SK-MEL-5 (cell line): ENCODE measurements around the gene P3H3. TPM values are rescaled to one million over a fixed set of nuclear protein-coding genes. Genes with fewer than 3 reads are reported as not detected.

Source experiments
- DNase-seq: peaks from one replicate; pipeline ENCODE4 v3.0.0-alpha.2; 2016; ENCODE audit warnings: low read depth, low spot score
- in situ Hi-C: cut with HindIII; loops from 2 replicates; pipeline ENCODE4 v1.10.0; 2016; ENCODE audit warnings: low sequenced_read_pairs, high pct_unique_total_duplicates, low pct_unique_long_range_greater_than_20kb
- total RNA-seq: library from RNA; depleted of rRNA; stranded (reverse); fragments of >200 nt; shearing (Covaris generic); gene quantifications from 2 replicates; pipeline ENCODE4 v1.2.3, GENCODE V29; 2014

P3H3 gene
- total RNA-seq, 1 experiment from 2014 or later: 10.3 TPM

- no peak for DNase-seq
- in situ Hi-C loops: no loop called here
Measured at GRCh38 chr12:6792522-6793201, 35.5 kb upstream of the P3H3 start.

DNA sequence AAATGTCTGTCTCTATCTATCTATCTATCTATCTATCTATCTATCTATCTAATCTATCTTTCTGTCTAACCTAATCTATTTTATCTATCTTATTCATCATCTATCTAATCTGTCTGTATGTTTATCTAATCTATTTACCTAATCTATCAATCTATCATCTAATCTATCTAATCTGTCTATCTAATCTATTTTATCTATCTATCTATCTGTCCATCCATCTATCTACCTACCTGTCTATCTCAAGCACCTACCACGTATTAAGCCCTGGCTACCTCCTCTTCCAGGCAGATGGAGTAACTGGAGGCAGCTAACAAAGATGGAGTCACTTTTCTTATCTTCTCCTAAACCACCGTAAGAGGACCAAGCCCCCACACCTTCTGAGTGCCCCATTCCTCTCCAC is 33.1 kb upstream of the P3H3 start:
- DNase-seq: no peak
- in situ Hi-C loops: no loop called here

DNA sequence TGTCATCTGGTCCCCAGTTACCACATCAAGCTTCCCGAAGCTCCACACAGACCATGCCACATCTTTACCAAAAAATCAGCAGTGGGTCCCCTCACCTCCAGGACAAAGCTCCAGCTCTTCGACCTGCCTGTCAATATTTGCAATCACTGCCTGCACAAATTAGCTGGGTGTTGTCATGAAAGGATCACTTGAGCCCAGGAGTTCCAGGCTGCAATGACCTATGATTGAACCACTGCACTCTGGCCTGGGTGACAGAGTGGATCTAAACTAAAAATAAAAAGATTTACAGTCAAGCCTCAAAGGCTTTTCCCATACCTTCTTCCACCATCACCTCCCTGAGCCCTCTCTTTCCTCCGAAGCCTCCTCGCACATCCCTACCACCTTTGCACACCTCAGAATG is 31.6 kb upstream of the P3H3 start:
- DNase-seq: no peak
- in situ Hi-C loops: no loop called here

GRCh38 chr12:6799147-6799546 is 29.1 kb upstream of the P3H3 start:
- no peak for DNase-seq
- in situ Hi-C loops: no loop called here

GRCh38 chr12:6807170-6807569 is 21.0 kb upstream of the P3H3 start:
- DNase-seq: no peak

DNA sequence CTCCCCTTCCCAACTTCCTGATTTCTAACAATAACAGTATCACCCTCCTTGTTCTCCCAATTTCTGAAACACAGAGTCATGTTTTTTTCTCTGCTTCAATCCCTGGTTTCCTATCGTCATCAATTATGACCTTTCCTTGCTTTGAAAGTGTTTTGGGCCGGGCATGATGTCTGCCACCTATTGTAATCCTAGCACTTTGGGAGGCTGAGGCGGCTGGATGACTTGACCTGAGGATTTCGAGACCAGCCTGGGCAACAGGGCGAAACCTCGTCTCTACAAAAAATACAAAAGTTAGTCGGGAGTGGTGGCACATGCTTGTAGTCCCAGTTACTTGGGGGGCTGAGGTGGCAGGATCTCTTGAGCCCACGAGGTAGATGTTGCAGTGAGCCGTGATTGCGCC is 19.2 kb upstream of the P3H3 start:
- no peak for DNase-seq
- in situ Hi-C loops: no loop called here

More at GRCh38 chr12:6807170-6807569, 21.0 kb upstream of the P3H3 start:
- in situ Hi-C loops: no loop called here

DNA sequence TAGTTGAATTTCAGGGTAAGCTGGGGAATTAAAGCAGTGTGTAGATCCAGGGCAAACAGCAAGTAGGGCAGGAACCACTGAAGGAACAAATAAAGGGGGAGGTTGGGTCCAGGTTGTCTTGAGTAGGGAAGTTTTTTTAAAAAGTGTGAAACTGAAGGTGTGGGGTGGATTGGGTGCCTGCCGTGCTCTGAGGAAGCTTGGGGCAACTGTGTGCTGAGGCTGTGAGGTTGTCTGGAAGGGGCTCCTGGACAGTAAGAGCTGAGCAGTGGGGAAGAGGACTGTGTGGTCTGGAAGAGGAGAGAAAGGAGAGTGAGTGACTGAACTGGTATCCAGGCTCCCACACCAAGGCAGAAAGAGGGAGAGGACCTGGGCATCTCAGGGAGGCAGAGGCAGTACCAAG is 17.4 kb upstream of the P3H3 start:
- DNase-seq: no peak
- in situ Hi-C loops: no loop called here

GRCh38 chr12:6813363-6813762 is 14.8 kb upstream of the P3H3 start:
- no peak for DNase-seq
- in situ Hi-C loops: no loop called here

DNA sequence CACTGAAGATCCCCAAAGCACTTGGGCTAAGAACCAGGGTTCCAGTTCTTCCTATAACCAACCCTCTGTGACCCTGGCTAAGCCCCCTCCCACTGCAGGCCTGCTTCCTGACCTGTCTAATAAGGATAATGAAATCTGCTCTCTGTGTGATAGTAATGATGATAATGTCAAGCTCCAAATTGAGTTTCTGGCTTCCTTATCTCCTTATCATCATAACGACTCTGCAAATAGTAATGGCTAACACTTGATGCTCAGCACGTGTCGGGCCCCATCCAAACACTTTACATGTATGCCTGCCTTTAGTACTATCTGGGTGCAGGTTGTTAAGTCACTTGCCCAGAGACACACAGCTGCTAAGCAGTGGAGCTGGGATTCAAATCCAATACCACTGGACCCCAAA is 11.6 kb upstream of the P3H3 start:
- in situ Hi-C loops: no loop called here
- no peak for DNase-seq

DNA sequence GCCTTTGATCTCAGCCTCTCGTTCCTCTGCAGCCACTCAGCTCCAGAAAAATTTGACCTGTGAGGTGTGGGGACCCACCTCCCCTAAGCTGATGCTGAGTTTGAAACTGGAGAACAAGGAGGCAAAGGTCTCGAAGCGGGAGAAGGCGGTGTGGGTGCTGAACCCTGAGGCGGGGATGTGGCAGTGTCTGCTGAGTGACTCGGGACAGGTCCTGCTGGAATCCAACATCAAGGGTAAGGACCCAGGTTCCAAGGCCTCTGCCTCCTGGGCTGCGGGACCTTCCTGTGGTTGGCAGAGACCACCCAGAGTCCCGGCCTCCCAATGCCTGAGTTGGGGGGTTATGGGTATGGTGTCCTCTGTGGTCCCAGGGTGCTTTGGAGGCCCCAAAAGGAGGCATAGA is 11.1 kb upstream of the P3H3 start:
- no peak for DNase-seq
- in situ Hi-C loops: no loop called here

- in situ Hi-C loops: no loop called here
- no peak for DNase-seq
Measured at GRCh38 chr12:6817662-6818157, 10.5 kb upstream of the P3H3 start.

- DNase-seq: no peak
- in situ Hi-C loops: no loop called here
Measured at GRCh38 chr12:6818222-6818621, 10.0 kb upstream of the P3H3 start.

- in situ Hi-C loops: no loop called here
- no peak for DNase-seq
Measured at GRCh38 chr12:6818645-6819044, 9.6 kb upstream of the P3H3 start.

GRCh38 chr12:6819106-6820030 is 8.8 kb upstream of the P3H3 start:
- in situ Hi-C loops: no loop called here
- DNase-seq: no peak

DNA sequence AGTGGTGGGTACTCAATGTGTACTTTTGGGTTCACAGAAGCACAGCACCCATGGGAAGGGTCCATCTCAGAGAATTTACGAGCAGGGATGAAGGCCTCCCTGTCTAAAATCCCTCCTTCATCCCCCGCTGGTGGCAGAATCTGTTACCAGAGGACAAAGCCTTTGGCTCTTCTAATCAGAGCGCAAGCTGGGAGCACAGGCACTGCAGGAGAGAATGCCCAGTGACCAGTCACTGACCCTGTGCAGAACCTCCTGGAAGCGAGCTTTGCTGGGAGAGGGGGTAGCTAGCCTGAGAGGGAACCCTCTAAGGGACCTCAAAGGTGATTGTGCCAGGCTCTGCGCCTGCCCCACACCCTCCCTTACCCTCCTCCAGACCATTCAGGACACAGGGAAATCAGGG is 8.0 kb upstream of the P3H3 start:
- in situ Hi-C loops: no loop called here
- DNase-seq: no peak

- in situ Hi-C loops: no loop called here
- DNase-seq: no peak
Measured at GRCh38 chr12:6821591-6822425, 6.4 kb upstream of the P3H3 start, which contains the start of gene GPR162. TSS of gene GPR162 (plus strand) at chr12:6821821. CDS start at chr12:6823899, 2,078 bp downstream.

- in situ Hi-C loops: no loop called here
- no peak for DNase-seq
Measured at GRCh38 chr12:6822426-6823135, 5.6 kb upstream of the P3H3 start.
